Tibial nerve (tissue), 4 donors: ENCODE measurements around the gene GABRG3. TPM values are rescaled to one million over a fixed set of nuclear protein-coding genes. Genes with fewer than 3 reads are reported as not detected.

Experiments used
- DNase-seq, 2 donors: peaks; one replicate each; pipeline ENCODE4 v3.0.0-alpha.2; 2019; ENCODE audit warnings: low spot score in 2 of 2
- H3K27ac ChIP-seq, 4 donors: fragments of 200-600 bp; sonication (generic) in 3 of 4; one replicate each; pipeline ENCODE4 v1.5.1; 2017 to 2019; ENCODE audit warnings: mild to moderate bottlenecking in 1 of 4
- H3K27me3 ChIP-seq, 2 donors: fragments of 200-600 bp; sonication (generic) in 1 of 2; one replicate each; pipeline versions ENCODE4 v1.5.1 to v1.6.0; 2017 to 2019
- H3K36me3 ChIP-seq, 3 donors: fragments of 200-600 bp; sonication (generic); one replicate each; pipeline ENCODE4 v1.5.1; 2018 to 2019
- H3K4me1 ChIP-seq, 4 donors: fragments of 200-600 bp; sonication (generic) in 3 of 4; one replicate each; pipeline ENCODE4 v1.5.1; 2017 to 2019
- H3K4me3 ChIP-seq, 4 donors: fragments of 200-600 bp; sonication (generic) in 3 of 4; one replicate each; pipeline ENCODE4 v1.5.1; 2017 to 2019; ENCODE audit warnings: mild to moderate bottlenecking in 1 of 4, moderate library complexity in 1 of 4
- H3K9me3 ChIP-seq, 4 donors: fragments of 200-600 bp; sonication (generic) in 3 of 4; one replicate each; pipeline ENCODE4 v1.5.1; 2017 to 2019
- CTCF ChIP-seq, 5 experiments: fragments of 200-600 bp in 3 of 5; fragments of 450-650 bp in 2 of 5; sonication (generic) in 3 of 5; IDR thresholded peaks; one replicate each; pipeline ENCODE4 v1.5.1; 2016 to 2019; ENCODE audit warnings: antibody characterized with exemption in 5 of 5, mild to moderate bottlenecking in 3 of 5, moderate library complexity in 2 of 5
- EP300 ChIP-seq, 2 donors: sonication (generic); formaldehyde crosslinking; IDR thresholded peaks; one replicate each; pipeline ENCODE4 v1.6.1; 2017; ENCODE audit warnings: antibody characterized with exemption in 2 of 2, mild to moderate bottlenecking in 1 of 2
- POLR2A ChIP-seq, 2 donors: fragments of 450-650 bp; IDR thresholded peaks; one replicate each; pipeline ENCODE4 v1.6.1; 2017; ENCODE audit warnings: antibody characterized with exemption in 2 of 2, mild to moderate bottlenecking in 2 of 2, moderate library complexity in 2 of 2
- WGBS, 2 donors: methylation state at CpG; one replicate each; pipeline ENCODE4 v1.1.5; 2018; 5-methylcytosine and 5-hydroxymethylcytosine counted together
- total RNA-seq, 4 donors: library from RNA; depleted of rRNA; stranded (reverse); fragments of >200 nt; gene quantifications; one replicate each; pipeline ENCODE4 v1.1.0, GENCODE V29; 2016

The GABRG3 gene
- total RNA-seq, 4 donors from 2014 or later = not detected

- Histone ChIP-seq H3K4me1 (no peaks in the 10 kb centered on the region), H3K27ac (no peak overlapping the region), H3K9me3 (no peaks in the 10 kb centered on the region), H3K36me3 (no peaks in the 10 kb centered on the region), H3K27me3 (no peaks in the 10 kb centered on the region), H3K4me3 (no peak overlapping the region)
- TF ChIP-seq CTCF (IDR thresholded peaks at IDR 0.05) = no peak
- no peak for TF ChIP-seq EP300 (IDR thresholded peaks at IDR 0.05)
- TF ChIP-seq POLR2A (IDR thresholded peaks at IDR 0.05) = no peak
- 86 to 92% methylated on average over 5 of the region's 5 CpGs for WGBS, 2 donors
- no peak for DNase-seq
These were observed 29.5 kb upstream of the GABRG3 start for GRCh38 chr15:26941489-26941888.

GRCh38 chr15:26943866-26944265 is 27.1 kb upstream of the GABRG3 start:
- Histone ChIP-seq H3K36me3 (no peaks in the 10 kb centered on the region), H3K4me1 (no peaks in the 10 kb centered on the region), H3K9me3 (no peaks in the 10 kb centered on the region), H3K27me3 (no peaks in the 10 kb centered on the region), H3K27ac (no peak overlapping the region), H3K4me3 (no peak overlapping the region)
- peak in 1 of 2 donors; percentile 12 for DNase-seq
- TF ChIP-seq EP300 (IDR thresholded peaks at IDR 0.05) (no peak), POLR2A (IDR thresholded peaks at IDR 0.05) (no peak), CTCF (IDR thresholded peaks at IDR 0.05) (no peak)
- WGBS, 2 donors = 33 to 47% methylated on average over 8 of the region's 8 CpGs

GRCh38 chr15:26945046-26945445 is 25.9 kb upstream of the GABRG3 start:
- Histone ChIP-seq H3K36me3 (no peaks in the 10 kb centered on the region), H3K27ac (no peak overlapping the region), H3K9me3 (no peaks in the 10 kb centered on the region), H3K27me3 (no peaks in the 10 kb centered on the region), H3K4me1 (no peaks in the 10 kb centered on the region), H3K4me3 (no peak overlapping the region)
- TF ChIP-seq POLR2A (IDR thresholded peaks at IDR 0.05) = no peak
- TF ChIP-seq EP300 (IDR thresholded peaks at IDR 0.05) = no peak
- TF ChIP-seq CTCF (IDR thresholded peaks at IDR 0.05) = no peak
- no peak for DNase-seq
- WGBS, 2 donors = 86 to 89% methylated on average over 13 of the region's 13 CpGs

GRCh38 chr15:26950001-26950400 is 21.0 kb upstream of the GABRG3 start:
- no peak for DNase-seq

GRCh38 chr15:26954403-26954802 is 16.6 kb upstream of the GABRG3 start:
- DNase-seq = no peak
- WGBS, 2 donors = 55 to 69% methylated on average over 2 of the region's 2 CpGs
- Histone ChIP-seq H3K4me3 (no peak overlapping the region), H3K4me1 (no peaks in the 10 kb centered on the region), H3K9me3 (peaks cover 0 to 26% (median 0%) of the 10 kb centered on the region in 4 donors), H3K27ac (no peak overlapping the region), H3K36me3 (no peaks in the 10 kb centered on the region), H3K27me3 (no peaks in the 10 kb centered on the region)
- TF ChIP-seq POLR2A (IDR thresholded peaks at IDR 0.05) (no peak), CTCF (IDR thresholded peaks at IDR 0.05) (no peak), EP300 (IDR thresholded peaks at IDR 0.05) (no peak)

More at GRCh38 chr15:26950001-26950400, 21.0 kb upstream of the GABRG3 start:
- no peak for TF ChIP-seq EP300 (IDR thresholded peaks at IDR 0.05)
- no peak for TF ChIP-seq POLR2A (IDR thresholded peaks at IDR 0.05)
- no peak for TF ChIP-seq CTCF (IDR thresholded peaks at IDR 0.05)
- Histone ChIP-seq H3K4me1 (no peaks in the 10 kb centered on the region), H3K27me3 (no peaks in the 10 kb centered on the region), H3K9me3 (peaks cover 0 to 16% (median 0%) of the 10 kb centered on the region in 4 donors), H3K27ac (no peak overlapping the region), H3K4me3 (no peak overlapping the region), H3K36me3 (no peaks in the 10 kb centered on the region)
- WGBS, 2 donors = 84 to 86% methylated on average over 2 of the region's 2 CpGs
